MG63 (cell line): ENCODE data around the gene BEGAIN. TPM values are rescaled to one million over a fixed set of nuclear protein-coding genes. Genes with fewer than 3 reads are reported as not detected.

ENCODE experiments used
- DNase-seq: peaks from one replicate; pipeline ENCODE4 v3.0.0-alpha.2; 2020
- H3K27me3 ChIP-seq: fragments of 250-450 bp; sonication (Bioruptor Pico); 2 replicates; pipeline ENCODE4 v1.5.1; 2020; ENCODE audit warnings: mild to moderate bottlenecking, moderate library complexity
- H3K36me3 ChIP-seq: fragments of 250-450 bp; sonication (Bioruptor Pico); 2 replicates; pipeline ENCODE4 v1.5.1; 2020; ENCODE audit warnings: mild to moderate bottlenecking, moderate library complexity
- H3K4me3 ChIP-seq: fragments of 250-450 bp; sonication (Bioruptor Pico); 2 replicates; pipeline ENCODE4 v1.5.1; 2020; ENCODE audit warnings: mild to moderate bottlenecking, moderate library complexity
- H3K9me3 ChIP-seq: fragments of 250-450 bp; sonication (Bioruptor Pico); 2 replicates; pipeline ENCODE4 v1.5.1; 2020; ENCODE audit warnings: mild to moderate bottlenecking, moderate library complexity
- total RNA-seq: library from RNA; depleted of rRNA; stranded (reverse); fragments of >200 nt; shearing (Covaris generic); gene quantifications from 2 replicates; pipeline ENCODE4 v1.2.3, GENCODE V29; 2014; ENCODE audit warnings: low replicate concordance

BEGAIN gene
- total RNA-seq, 1 experiment from 2014 or later, result 2.3 TPM

DNA sequence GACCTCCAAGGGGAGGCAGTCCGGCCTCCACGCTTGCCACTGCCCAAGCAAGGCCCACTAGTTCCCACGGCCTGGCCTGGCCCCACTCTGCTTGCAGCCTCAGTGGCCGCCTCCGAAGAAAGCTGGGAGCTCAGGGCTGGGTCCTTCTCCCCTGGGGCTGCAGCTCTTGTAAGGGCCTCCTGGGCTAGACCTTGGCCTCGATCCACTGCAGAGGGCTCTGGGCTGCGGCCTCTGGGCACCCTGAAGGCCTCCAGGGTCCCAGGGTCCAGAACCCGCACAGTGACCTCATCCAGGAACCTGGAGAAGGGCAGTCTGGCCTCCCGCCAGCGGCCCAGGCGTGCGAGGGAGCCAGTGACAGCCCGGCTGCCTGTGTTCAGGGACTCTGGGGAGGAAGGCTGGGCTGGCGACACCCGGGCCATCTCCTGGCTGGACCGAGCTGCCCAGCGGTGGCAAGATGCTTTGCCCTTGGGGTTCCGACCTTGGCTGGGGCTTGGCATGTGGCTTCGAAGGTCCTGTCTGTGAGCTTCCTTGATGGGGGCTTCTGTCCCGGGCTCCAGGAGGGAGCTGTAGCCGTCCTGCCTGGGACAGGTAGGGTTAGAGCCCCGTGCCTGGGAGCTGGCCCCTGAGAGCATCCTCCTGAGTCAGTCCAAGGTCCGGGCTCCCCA, 9.8 kb downstream of the BEGAIN start:
- DNase-seq, result no peak
- H3K4me3 ChIP-seq, result no peak overlapping the region
- H3K9me3 ChIP-seq, result no peaks in the 10 kb centered on the region
- H3K27me3 ChIP-seq, result no peaks in the 10 kb centered on the region
- no peaks in the 10 kb centered on the region for H3K36me3 ChIP-seq

DNA sequence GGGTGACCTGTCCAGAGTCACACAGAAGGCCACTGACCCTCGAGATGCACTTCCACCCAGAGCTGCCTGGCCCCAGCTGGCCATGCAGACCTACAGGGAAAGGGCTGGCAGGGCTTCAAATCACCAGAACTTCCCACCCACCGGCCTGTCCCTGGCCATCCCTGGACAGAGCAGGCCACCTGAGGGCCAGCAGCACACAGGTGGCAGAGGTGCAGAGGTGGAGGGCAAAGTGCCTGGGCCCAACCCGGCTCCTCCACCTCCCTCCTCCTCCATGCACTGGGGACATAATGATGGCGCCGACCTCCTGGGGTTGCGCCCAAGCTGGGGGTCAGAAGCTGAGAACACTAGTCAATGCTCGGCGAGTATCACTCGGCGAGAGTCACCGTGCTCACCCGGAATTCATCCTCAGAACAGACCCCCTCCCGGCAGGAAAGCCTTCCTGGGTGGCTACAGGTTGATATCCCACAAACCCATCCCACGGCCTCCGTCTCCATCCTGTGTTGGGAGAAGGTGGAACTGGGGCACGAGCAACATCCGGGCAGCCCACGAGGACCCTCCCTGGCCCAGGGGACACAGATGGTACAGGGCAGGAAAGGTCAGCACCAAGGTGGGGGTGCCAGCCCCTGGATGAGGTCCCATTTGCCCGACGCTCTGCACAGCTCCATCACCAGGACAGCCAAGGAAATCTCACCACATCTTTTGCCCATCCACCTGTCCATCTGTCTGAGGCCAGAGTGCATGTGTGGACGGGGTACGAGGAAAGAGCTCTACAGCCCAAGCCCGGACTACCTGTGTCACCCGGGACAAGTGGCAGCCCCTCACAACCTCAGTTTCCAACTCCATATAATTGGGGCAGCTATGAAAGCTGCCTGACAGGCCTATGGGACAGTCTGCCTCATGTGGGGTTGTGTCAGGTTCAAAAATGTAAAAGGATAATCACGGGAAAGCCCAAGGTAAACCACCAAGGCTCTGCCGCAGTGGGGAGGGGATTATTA, 10.8 kb downstream of the BEGAIN start:
- H3K36me3 ChIP-seq, result no peaks in the 10 kb centered on the region

DNA sequence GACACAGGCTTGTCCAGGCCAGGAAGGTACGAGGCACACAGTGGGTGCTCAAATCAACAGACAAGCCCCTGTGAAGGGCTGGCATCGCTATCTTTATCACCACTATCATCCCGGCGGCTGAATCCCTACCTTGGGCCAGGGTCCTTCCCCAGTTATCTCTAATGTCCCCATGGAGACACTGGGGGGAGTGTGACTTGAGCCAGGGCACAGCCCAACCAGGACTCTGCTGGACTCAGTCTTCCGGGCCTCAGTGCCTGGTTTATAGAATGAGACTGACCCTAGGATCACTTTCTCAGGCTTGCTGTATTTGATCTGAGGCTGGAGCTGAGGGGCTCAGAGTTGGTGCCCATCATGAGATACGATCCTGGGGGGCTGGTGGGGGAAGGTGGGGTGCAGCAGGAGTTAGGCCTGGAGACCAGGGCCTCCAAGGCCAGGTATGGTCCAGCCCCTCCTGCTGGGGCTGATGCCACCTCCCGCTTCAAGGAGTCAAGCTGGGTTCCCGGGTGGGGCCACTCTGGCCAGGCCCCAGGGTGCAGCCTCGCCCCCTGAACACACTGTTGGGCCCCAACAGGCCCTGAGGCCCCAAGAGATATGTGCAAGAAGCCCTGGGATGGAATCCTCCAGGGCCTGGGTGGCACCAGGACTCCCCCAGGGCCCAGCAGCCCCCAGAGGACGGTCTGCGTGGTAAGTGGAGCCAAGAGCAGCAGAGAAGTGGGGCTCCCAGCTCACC, 11.8 kb downstream of the BEGAIN start:
- H3K9me3 ChIP-seq, result no peaks in the 10 kb centered on the region

More for the DNA sequence above, 10.8 kb downstream of the BEGAIN start:
- H3K4me3 ChIP-seq, result no peak overlapping the region
- no peak for DNase-seq
- no peaks in the 10 kb centered on the region for H3K9me3 ChIP-seq
- H3K27me3 ChIP-seq, result no peaks in the 10 kb centered on the region

DNA sequence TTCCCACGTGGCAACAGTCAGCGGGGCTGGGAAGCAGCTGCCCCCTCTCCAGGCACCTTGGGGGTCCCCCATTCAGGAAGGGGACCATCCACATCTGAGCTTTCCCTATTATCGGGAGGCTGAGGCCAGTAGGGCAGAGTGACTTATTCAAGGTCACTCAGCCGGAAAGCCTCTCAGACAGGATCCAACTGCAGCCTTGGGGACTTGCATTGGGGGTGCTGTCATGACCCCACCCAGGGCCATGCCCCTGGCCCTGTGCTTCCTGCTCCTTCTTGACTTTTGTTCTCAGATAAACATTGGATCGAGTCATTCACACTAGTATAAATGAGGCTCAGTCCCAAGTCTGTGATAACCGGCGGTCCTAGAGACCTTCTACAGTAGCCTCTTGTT, 12.6 kb downstream of the BEGAIN start:
- no peak overlapping the region for H3K4me3 ChIP-seq
- H3K27me3 ChIP-seq, result no peaks in the 10 kb centered on the region
- H3K9me3 ChIP-seq, result no peaks in the 10 kb centered on the region
- no peaks in the 10 kb centered on the region for H3K36me3 ChIP-seq
- DNase-seq, result no peak

More for the DNA sequence above, 11.8 kb downstream of the BEGAIN start:
- Histone ChIP-seq H3K4me3 (no peak overlapping the region), H3K27me3 (no peaks in the 10 kb centered on the region), H3K36me3 (no peaks in the 10 kb centered on the region)
- no peak for DNase-seq

DNA sequence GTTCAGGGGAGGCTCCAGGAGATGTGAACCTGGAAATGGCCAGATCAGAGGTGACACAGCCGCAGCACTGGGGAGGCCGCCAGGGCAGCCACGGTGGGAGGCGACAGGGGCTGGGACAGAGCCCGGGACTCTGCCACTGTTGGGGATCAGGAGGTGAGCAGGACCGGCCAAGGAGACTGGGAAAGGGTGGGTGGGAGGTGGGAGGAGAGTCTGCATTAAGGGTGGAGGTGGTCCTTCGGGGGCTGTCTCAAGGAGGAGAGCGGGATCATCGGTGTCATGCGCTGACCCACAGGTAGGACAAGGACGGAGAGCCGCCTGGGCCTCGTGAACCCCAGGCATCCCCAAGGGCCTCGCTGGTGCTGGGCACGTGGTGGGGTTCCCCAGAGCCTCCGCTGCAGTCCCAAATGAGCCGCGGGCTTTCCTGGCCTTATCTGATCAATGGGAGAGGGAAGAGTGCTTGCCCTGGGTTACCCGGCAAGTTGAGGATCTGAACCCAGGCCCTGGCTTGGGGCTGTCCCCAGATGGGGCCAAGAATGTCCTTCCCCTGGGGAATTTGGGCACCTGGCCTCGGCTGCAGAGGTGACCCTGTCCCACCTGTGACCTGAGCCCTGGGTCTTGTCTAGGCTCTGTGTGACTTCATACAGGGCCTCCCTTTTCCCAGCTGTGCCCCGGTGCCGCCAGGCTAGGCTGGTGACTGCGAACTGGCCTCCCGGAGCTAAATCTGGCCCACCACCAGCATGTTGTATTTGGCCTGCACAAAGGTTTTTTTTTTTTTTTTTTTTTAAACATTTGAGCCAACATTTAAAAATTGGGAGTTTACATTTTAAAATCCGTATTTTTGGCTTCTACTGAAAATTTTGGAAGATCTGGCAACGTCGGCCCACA, 13.2 kb downstream of the BEGAIN start:
- DNase-seq, result no peak
- Histone ChIP-seq H3K9me3 (no peaks in the 10 kb centered on the region), H3K27me3 (no peaks in the 10 kb centered on the region; the same call in 1 of the 2 replicates), H3K36me3 (no peaks in the 10 kb centered on the region), H3K4me3 (no peak overlapping the region)

DNA sequence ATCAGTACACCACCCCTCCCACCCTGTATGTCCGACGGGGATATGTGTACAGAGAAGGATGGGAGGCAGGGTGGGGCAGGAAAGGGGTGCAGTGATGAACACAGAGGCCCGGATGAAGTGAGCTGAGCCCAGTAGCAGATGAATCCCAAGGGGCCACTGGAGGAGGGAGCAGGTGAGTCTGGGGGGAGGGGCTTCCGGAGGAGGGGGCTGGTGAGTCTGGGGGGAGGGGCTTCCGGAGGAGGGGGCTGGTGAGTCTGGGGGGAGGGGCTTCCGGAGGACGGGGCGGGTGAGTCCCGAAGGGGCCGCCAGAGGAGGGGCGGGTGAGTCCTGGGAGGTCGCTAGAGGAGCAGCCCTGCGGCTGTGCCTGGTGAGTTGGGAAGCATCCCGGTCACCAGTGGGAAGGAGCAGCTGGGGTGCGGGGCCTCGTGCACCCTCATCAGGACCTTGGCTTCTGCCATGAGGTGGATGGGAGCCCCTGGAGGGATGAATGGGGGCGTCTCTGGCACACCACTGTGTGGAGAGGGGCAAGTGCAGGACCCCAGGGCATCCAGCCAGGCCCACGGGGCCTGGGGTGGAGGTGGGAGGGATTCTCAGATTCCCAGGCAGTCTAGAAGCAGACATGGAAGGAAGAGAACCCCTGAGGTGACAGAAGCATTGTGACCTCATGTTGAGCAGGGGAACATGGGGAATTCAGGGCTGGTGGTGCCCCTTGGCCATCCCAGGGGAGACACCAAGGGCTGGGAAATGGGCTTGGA, 14.0 kb downstream of the BEGAIN start:
- Histone ChIP-seq H3K27me3 (peaks cover 1% of the 10 kb centered on the region; the same call in 1 of the 2 replicates), H3K36me3 (no peaks in the 10 kb centered on the region), H3K4me3 (no peak overlapping the region), H3K9me3 (no peaks in the 10 kb centered on the region)
- DNase-seq, result no peak

DNA sequence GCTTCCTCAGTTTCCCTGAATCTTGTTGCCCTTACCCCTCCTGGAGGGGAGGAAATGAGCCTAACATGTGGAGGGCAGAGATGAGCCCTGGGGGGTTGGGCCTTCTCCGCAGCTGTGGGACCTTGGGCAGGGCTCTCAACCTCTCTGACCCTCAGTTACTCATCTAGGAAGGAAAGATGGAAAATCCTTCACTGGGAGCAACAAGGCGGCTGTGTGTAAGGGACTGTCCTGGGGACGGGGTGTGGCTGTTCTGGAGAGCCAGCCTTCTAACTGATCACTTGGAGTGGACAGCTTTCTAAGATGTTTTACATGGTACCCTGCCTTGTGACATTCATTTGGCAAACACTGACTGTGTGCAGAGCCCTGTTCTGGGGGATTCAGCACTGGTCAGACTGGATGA, 14.7 kb downstream of the BEGAIN start:
- Histone ChIP-seq H3K36me3 (no peaks in the 10 kb centered on the region), H3K9me3 (no peaks in the 10 kb centered on the region), H3K27me3 (peaks cover 2% of the 10 kb centered on the region; the same call in 1 of the 2 replicates), H3K4me3 (no peak overlapping the region)
- no peak for DNase-seq

GRCh38 chr14:100571837-100572236, 15.4 kb downstream of the BEGAIN start:
- no peaks in the 10 kb centered on the region for H3K36me3 ChIP-seq
- no peak for DNase-seq
- H3K9me3 ChIP-seq, result no peaks in the 10 kb centered on the region
- H3K4me3 ChIP-seq, result no peak overlapping the region
- H3K27me3 ChIP-seq, result peaks cover 2% of the 10 kb centered on the region; the same call in 1 of the 2 replicates

- Histone ChIP-seq H3K36me3 (no peaks in the 10 kb centered on the region), H3K4me3 (no peak overlapping the region), H3K9me3 (no peaks in the 10 kb centered on the region), H3K27me3 (peaks cover 2% of the 10 kb centered on the region; the same call in 1 of the 2 replicates)
- DNase-seq, result no peak
Measured at GRCh38 chr14:100570726-100571454, 16.3 kb downstream of the BEGAIN start.

- H3K27me3 ChIP-seq, result peaks cover 2% of the 10 kb centered on the region; the same call in 1 of the 2 replicates
- no peak for DNase-seq
- no peak overlapping the region for H3K4me3 ChIP-seq
- H3K36me3 ChIP-seq, result no peaks in the 10 kb centered on the region
- no peaks in the 10 kb centered on the region for H3K9me3 ChIP-seq
Measured at GRCh38 chr14:100569734-100570286, 17.4 kb downstream of the BEGAIN start.

DNA sequence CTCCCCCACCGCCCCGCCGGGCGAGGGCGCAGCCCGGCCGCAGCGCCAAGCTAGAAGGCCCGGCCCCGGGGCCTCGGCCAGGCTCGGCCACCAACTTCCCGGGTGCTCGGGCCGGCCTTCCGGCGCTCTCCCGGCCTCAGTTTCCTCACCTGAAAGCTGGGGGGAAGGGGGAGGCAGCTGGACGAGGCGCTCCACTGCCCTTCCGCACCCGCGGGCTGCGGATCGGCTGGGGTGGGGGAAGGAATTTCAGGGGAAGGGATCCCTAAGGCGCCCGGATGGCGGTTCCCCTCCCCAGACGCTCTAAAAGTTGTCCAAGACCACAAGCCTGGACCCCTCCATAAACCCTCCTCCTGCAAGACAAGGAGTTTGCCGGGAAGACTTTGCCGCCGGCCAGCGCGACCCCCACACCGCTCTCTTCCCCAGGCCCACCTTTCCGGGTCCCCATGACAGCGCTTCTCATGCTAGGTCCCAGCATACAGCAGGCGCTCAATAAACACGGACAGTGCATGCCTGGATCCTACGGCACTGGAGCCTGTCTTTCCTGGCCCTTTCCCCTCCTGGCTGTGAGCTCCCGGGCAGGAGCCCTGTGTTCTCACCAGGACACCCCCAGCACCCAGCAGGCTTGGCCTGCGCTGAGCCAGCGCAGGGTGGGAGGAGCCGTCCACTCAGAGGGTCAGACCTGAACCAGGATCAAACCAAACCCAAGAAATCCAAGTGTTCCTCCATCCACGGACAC, 18.1 kb downstream of the BEGAIN start:
- DNase-seq, result no peak
- peaks cover 2% of the 10 kb centered on the region; the same call in 1 of the 2 replicates for H3K27me3 ChIP-seq

DNA sequence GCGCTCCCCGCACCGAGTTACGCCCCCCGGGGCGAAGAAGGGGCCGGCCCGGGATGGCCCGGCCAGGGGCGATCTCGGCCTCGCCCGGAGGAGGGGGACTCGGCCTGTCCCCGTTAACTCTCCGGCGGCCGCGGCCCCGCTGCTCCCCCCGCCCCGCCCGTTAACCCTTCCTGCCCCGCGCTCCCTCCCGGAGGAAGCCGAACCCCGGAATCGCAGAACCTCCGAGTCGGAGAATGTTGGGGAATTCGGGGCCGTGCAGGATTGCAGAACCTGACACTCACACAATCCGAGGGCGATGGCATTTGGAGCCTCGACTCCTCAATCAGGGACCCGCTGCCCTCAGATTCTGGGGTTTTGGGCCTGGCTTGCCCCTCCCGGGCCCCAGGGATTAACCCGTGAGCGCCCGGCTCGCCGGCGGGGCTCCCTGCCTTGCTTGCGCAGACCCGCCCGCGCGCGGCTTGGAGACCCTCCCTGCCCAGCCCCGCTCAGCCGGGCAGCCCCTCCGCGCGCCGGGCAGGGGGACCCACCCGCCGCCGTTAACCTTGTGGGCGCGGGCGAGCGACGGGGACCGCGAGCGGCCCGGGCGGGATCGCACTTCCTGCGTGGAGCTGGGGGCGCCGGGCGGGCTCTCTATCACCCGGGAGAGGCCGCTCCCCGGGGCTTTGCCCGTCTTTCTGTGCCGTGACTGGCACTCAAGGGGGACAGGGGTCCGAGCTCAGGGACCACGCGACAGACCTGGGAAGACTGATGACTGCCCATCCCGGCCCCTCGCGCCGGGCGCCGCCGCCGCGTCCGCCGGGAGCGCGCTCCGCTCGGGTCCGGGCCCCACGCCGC, 18.8 kb downstream of the BEGAIN start:
- H3K36me3 ChIP-seq, result no peaks in the 10 kb centered on the region
- H3K9me3 ChIP-seq, result no peaks in the 10 kb centered on the region
- H3K4me3 ChIP-seq, result peak overlapping the region; percentile 18; the same call in 1 of the 2 replicates
- DNase-seq, result no peak
- H3K27me3 ChIP-seq, result peaks cover 2% of the 10 kb centered on the region; the same call in 1 of the 2 replicates

More for the DNA sequence above, 18.1 kb downstream of the BEGAIN start:
- Histone ChIP-seq H3K4me3 (no peak overlapping the region), H3K9me3 (no peaks in the 10 kb centered on the region), H3K36me3 (no peaks in the 10 kb centered on the region)

DNA sequence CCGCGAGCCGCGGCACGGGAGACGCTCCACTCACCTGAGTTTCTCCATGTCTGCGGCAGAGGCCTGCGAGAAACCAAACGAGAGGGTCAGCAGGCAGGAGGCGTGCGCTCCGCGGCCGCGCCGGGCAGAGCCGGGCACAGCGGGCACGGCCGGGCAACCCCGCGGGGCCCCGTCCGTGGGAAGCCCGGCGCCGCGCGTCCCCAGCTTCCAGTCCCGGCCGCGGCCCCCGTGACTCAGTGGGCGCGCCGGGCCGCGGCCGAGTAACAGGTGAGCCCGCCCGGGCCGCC, 19.4 kb downstream of the BEGAIN start:
- no peak for DNase-seq
- Histone ChIP-seq H3K27me3 (peaks cover 2% of the 10 kb centered on the region; the same call in 1 of the 2 replicates), H3K4me3 (no peak overlapping the region), H3K9me3 (no peaks in the 10 kb centered on the region), H3K36me3 (no peaks in the 10 kb centered on the region)
